ENCODE data around the gene ZIC5.

Gene ZIC5

GRCh38 chr13:99977912-99978798 lies 6.6 kb upstream of the ZIC5 start:
- no peak for DNase-seq (ENCODE audit: low read depth)
- TF ChIP-seq, protein P1, sequence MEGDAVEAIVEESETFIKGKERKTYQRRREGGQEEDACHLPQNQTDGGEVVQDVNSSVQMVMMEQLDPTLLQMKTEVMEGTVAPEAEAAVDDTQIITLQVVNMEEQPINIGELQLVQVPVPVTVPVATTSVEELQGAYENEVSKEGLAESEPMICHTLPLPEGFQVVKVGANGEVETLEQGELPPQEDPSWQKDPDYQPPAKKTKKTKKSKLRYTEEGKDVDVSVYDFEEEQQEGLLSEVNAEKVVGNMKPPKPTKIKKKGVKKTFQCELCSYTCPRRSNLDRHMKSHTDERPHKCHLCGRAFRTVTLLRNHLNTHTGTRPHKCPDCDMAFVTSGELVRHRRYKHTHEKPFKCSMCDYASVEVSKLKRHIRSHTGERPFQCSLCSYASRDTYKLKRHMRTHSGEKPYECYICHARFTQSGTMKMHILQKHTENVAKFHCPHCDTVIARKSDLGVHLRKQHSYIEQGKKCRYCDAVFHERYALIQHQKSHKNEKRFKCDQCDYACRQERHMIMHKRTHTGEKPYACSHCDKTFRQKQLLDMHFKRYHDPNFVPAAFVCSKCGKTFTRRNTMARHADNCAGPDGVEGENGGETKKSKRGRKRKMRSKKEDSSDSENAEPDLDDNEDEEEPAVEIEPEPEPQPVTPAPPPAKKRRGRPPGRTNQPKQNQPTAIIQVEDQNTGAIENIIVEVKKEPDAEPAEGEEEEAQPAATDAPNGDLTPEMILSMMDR (IDR thresholded peaks at IDR 0.05; ENCODE audit: control insufficient read depth, extremely low read depth, insufficient read depth), result no peak
- no peak overlapping the region for H3K4me3 ChIP-seq (ENCODE audit: low read depth, low read length)

- DNase-seq (ENCODE audit: low read depth), result no peak
- TF ChIP-seq, protein P1 (IDR thresholded peaks at IDR 0.05; ENCODE audit: control insufficient read depth, extremely low read depth, insufficient read depth), result no peak
- H3K4me3 ChIP-seq (ENCODE audit: low read depth, low read length), result no peak overlapping the region
Observed at GRCh38 chr13:99977334-99977911, 5.9 kb upstream of the ZIC5 start.

GRCh38 chr13:99976575-99976974 lies 5.0 kb upstream of the ZIC5 start:
- H3K4me3 ChIP-seq (ENCODE audit: low read depth, low read length), result no peak overlapping the region
- TF ChIP-seq, protein P1 (IDR thresholded peaks at IDR 0.05; ENCODE audit: control insufficient read depth, extremely low read depth, insufficient read depth), result no peak
- DNase-seq (ENCODE audit: low read depth), result no peak

GRCh38 chr13:99975626-99976025 lies 4.1 kb upstream of the ZIC5 start:
- no peak overlapping the region for H3K4me3 ChIP-seq (ENCODE audit: low read depth, low read length)
- DNase-seq (ENCODE audit: low read depth), result no peak
- TF ChIP-seq, protein P1 (IDR thresholded peaks at IDR 0.05; ENCODE audit: control insufficient read depth, extremely low read depth, insufficient read depth), result no peak

GRCh38 chr13:99974939-99975561 lies 3.5 kb upstream of the ZIC5 start:
- H3K4me3 ChIP-seq (ENCODE audit: low read depth, low read length), result no peak overlapping the region
- TF ChIP-seq, protein P1 (IDR thresholded peaks at IDR 0.05; ENCODE audit: control insufficient read depth, extremely low read depth, insufficient read depth), result no peak
- DNase-seq (ENCODE audit: low read depth), result no peak

DNA sequence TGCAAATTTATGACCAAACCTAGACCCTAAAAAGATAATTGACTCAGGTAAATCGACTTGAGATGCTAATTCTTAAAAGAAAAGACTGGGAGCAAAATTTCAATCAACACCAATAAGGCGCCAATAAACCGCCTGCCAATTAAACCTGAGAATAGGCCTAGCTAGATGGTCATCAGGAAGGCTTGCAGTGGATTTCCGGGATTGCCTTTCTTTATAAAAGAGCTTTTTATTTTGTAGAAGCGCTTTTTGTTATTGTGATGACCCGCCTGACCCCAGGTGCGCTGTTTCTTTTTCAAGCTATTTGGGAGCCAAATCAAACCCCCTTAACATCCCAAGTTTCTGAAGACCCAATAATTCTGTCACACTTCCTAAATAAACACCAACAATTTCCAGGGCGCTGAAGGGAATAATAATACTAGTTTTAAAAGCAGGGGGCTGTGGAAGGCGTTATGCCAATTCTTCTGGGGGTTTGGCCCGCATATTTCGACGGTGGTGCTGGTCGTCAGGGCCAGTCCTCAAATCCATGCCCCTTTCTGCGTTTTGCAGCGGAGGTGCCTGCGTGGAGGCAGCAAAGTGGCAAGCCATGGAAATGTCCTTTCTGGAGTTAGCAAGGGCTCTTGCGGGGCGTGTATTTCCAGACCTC lies 2.9 kb upstream of the ZIC5 start:
- TF ChIP-seq, protein P1 (IDR thresholded peaks at IDR 0.05; ENCODE audit: control insufficient read depth, extremely low read depth, insufficient read depth), result no peak
- no peak overlapping the region for H3K4me3 ChIP-seq (ENCODE audit: low read depth, low read length)
- no peak for DNase-seq (ENCODE audit: low read depth)
